HepG2 (cell line): ENCODE results near the gene STIMATE. TPM values are rescaled to one million over a fixed set of nuclear protein-coding genes. Genes with fewer than 3 reads are reported as not detected.

ENCODE experiments used
- ATAC-seq: fragments of 200-7000 bp; cut with Tn5 transposase; 3 replicates; pipeline ENCODE4 v1.9.1; 2020; ENCODE audit warnings: mild to moderate bottlenecking, moderate library complexity
- BruUV-seq: library from RNA; stranded (reverse); fragments of 400-500 nt; replicated peaks from 2 replicates; lab custom pipeline; 2021; lab: Mats Ljungman, UMichigan
- CTCF ChIA-PET: fragments of 300-600 bp; formaldehyde crosslinking; extraction: SDS; loops from one replicate; lab custom pipeline; 2021; ENCODE audit warnings: low total read pairs, inconsistent platforms, low intra/inter-chr PET ratio; lab: Yijun Ruan, JAX
- POLR2A ChIA-PET: fragments of 350-600 bp; sonication (Branson Sonifier 250); formaldehyde crosslinking; loops from one replicate; lab custom pipeline; 2020; ENCODE audit warnings: antibody characterized with exemption, inconsistent platforms; lab: Yijun Ruan, JAX
- DNase-seq: peaks from one replicate; pipeline ENCODE4 v3.0.0-alpha.2; 2015; ENCODE audit warnings: low spot score
- FAIRE-seq: peaks from 3 replicates; lab custom pipeline; 2011; peaks lifted over from hg19 to GRCh38; lab: Jason Lieb, UNC
- H2AFZ ChIP-seq: one replicate; pipeline ENCODE4 v1.6.1; 2011; ENCODE audit warnings: low read length, inconsistent platforms
- H3K27ac ChIP-seq: fragments of 300-600 bp; 3 replicates; pipeline ENCODE4 v1.8.0; 2011; ENCODE audit warnings: mixed run types, mild to moderate bottlenecking, mixed read lengths, low read length, inconsistent platforms; ENCODE audit not compliant: insufficient read depth; ENCODE audit errors: extremely low read length
- H3K27me3 ChIP-seq, 2 experiments: fragments of 200-600 bp in 1 of 2; 2 replicates in 1 of 2; 3 replicates in 1 of 2; pipeline versions ENCODE4 v1.6.0 to v1.8.0; 2011; ENCODE audit warnings: low read length in 2 of 2, mild to moderate bottlenecking in 2 of 2, moderate library complexity in 2 of 2, inconsistent platforms in 1 of 2; ENCODE audit not compliant: insufficient read depth in 2 of 2, control insufficient read depth in 1 of 2
- H3K36me3 ChIP-seq, 2 experiments: fragments of 200-600 bp in 1 of 2; replicated peaks in 1 of 2; 2 replicates in 1 of 2; 3 replicates in 1 of 2; pipeline versions ENCODE4 v1.5.1 to v1.8.0; 2011; ENCODE audit warnings: low read length in 2 of 2, inconsistent platforms in 1 of 2; ENCODE audit not compliant: insufficient read depth in 2 of 2, control insufficient read depth in 1 of 2
- H3K4me1 ChIP-seq: 2 replicates; pipeline ENCODE4 v1.5.1; 2012; ENCODE audit warnings: low read length, inconsistent platforms; ENCODE audit not compliant: insufficient read depth
- H3K4me2 ChIP-seq: 2 replicates; pipeline ENCODE4 v1.6.0; 2011; ENCODE audit warnings: low read depth, low read length, inconsistent platforms
- H3K4me3 ChIP-seq, 3 experiments: fragments of 200-600 bp in 1 of 3; sonication (generic), shearing (Covaris generic) in 1 of 3; replicated peaks in 1 of 3; 2 replicates each; pipeline ENCODE4 v1.5.1; 2011 to 2016; ENCODE audit warnings: low read length in 3 of 3, inconsistent platforms in 2 of 3, low read depth in 2 of 3, mild to moderate bottlenecking in 2 of 3, control low read depth in 1 of 3, mixed read lengths in 1 of 3; ENCODE audit not compliant: insufficient read depth in 1 of 3
- H3K79me2 ChIP-seq: one replicate; pipeline ENCODE4 v1.6.1; 2011; ENCODE audit warnings: low read length, inconsistent platforms; ENCODE audit not compliant: insufficient read depth
- H3K9ac ChIP-seq: 2 replicates; pipeline ENCODE4 v1.6.0; 2011; ENCODE audit warnings: mild to moderate bottlenecking, low read depth, low read length, inconsistent platforms; ENCODE audit not compliant: insufficient read depth
- H3K9me3 ChIP-seq: 2 replicates; pipeline ENCODE4 v1.5.1; 2012; ENCODE audit warnings: mild to moderate bottlenecking, low read length
- H4K20me1 ChIP-seq: 2 replicates; pipeline ENCODE4 v1.6.0; 2011; ENCODE audit warnings: inconsistent platforms, mild to moderate bottlenecking, low read length, moderate library complexity; ENCODE audit not compliant: insufficient read depth
- AGO1 ChIP-seq: fragments of 200-400 bp; formaldehyde crosslinking; IDR thresholded peaks from 2 replicates; pipeline ENCODE4 v1.6.1; 2017; ENCODE audit warnings: mild to moderate bottlenecking, low read depth, low read length, moderate library complexity; ENCODE audit not compliant: poor library complexity, severe bottlenecking
- HCFC1 ChIP-seq: fragments of 150-350 bp; IDR thresholded peaks from 2 replicates; pipeline ENCODE4 v1.6.1; 2014; ENCODE audit warnings: low read depth, low read length
- KAT2B ChIP-seq: fragments of 150-350 bp; IDR thresholded peaks from 2 replicates; pipeline ENCODE4 v1.6.1; 2014; ENCODE audit warnings: low read depth, low read length, borderline replicate concordance
- KAT7 ChIP-seq: IDR thresholded peaks from 2 replicates; pipeline ENCODE4 v1.6.1; 2018; ENCODE audit warnings: borderline replicate concordance, missing compliant biosample characterization
- MTF2 ChIP-seq: sonication (generic); formaldehyde crosslinking; IDR thresholded peaks from 2 replicates; pipeline ENCODE4 v1.5.0; 2020; ENCODE audit warnings: missing genetic modification reagents, borderline replicate concordance
- MYNN ChIP-seq: sonication (generic); formaldehyde crosslinking; IDR thresholded peaks from 2 replicates; pipeline ENCODE4 v1.4.0; 2020; ENCODE audit warnings: mild to moderate bottlenecking, low read depth, missing genetic modification reagents
- SMARCC2 ChIP-seq: fragments of 450-650 bp; IDR thresholded peaks from 2 replicates; pipeline ENCODE4 v1.6.1; 2017; ENCODE audit warnings: antibody characterized with exemption, mild to moderate bottlenecking
- STAT5B ChIP-seq: sonication (generic); formaldehyde crosslinking; IDR thresholded peaks from 2 replicates; pipeline ENCODE4 v1.4.0; 2020; ENCODE audit warnings: missing genetic modification reagents
- ZNF234 ChIP-seq: sonication (generic); formaldehyde crosslinking; conservative IDR thresholded peaks from 2 replicates; pipeline ENCODE4 v1.5.1; 2020; ENCODE audit warnings: mild to moderate bottlenecking, missing genetic modification reagents
- ZNF441 ChIP-seq: sonication (generic); formaldehyde crosslinking; IDR thresholded peaks from 2 replicates; pipeline ENCODE4 v1.7.0; 2021; ENCODE audit warnings: missing genetic modification reagents, borderline replicate concordance
- ZNF562 ChIP-seq: sonication (generic); formaldehyde crosslinking; IDR thresholded peaks from 2 replicates; pipeline ENCODE4 v1.8.0; 2022; ENCODE audit warnings: missing genetic modification reagents, borderline replicate concordance
- ZNF570 ChIP-seq: sonication (generic); formaldehyde crosslinking; IDR thresholded peaks from 2 replicates; pipeline ENCODE4 v1.4.0; 2020; ENCODE audit warnings: mild to moderate bottlenecking, missing genetic modification reagents, borderline replicate concordance
- ZNF773 ChIP-seq: sonication (generic); formaldehyde crosslinking; IDR thresholded peaks from 2 replicates; pipeline ENCODE4 v1.4.0; 2020; ENCODE audit warnings: missing genetic modification reagents, borderline replicate concordance
- ZNF841 ChIP-seq: sonication (generic); formaldehyde crosslinking; IDR thresholded peaks from 2 replicates; pipeline ENCODE4 v1.8.1; 2023; ENCODE audit warnings: missing genetic modification reagents, borderline replicate concordance
- WGBS: methylation state at CpG from one replicate; pipeline ENCODE4 v1.1.6; 2017; ENCODE audit warnings: low lambda C conversion rate; 5-methylcytosine and 5-hydroxymethylcytosine counted together
- in situ Hi-C: cut with HindIII; loops from 2 replicates; pipeline ENCODE4 v1.10.0; 2017; ENCODE audit warnings: low pct_unique_long_range_greater_than_20kb; ENCODE audit not compliant: extremely low pct_ligation_motif_present
- intact Hi-C: fragments of 100-400 bp; cut with micrococcal nuclease; formaldehyde crosslinking; loops from one replicate; pipeline ENCODE4 v1.10.0; 2022; ENCODE audit not compliant: unreplicated experiment
- polyA plus RNA-seq, 8 experiments: library from polyadenylated mRNA; depleted of rRNA in 3 of 8; stranded (reverse) in 7 of 8; unstranded in 1 of 8; fragments of >200 nt; fragmentation: Illumina TruSeq in 4 of 8; extraction: Trizol in 4 of 8; gene quantifications; 2 replicates each; pipeline versions ENCODE4 v1.2.1 to v1.2.3, GENCODE V29; 2011 to 2016; ENCODE audit warnings: low read depth in 4 of 8, missing spikeins in 1 of 8, mixed read lengths in 1 of 8; ENCODE audit not compliant: insufficient read depth in 1 of 8
- total RNA-seq, 5 experiments: library from RNA; depleted of rRNA; stranded (reverse); fragments of >200 nt; fragmentation: Illumina TruSeq; extraction: Trizol; gene quantifications; 2 replicates each; pipeline ENCODE4 v1.2.3, GENCODE V29; 2016; ENCODE audit warnings: low read depth in 1 of 5
- TF ChIP-seq, protein P1 (sequence below): sonication (generic); formaldehyde crosslinking; IDR thresholded peaks from 2 replicates; pipeline ENCODE4 v1.4.0; 2020; ENCODE audit warnings: missing genetic modification reagents, low read depth, mild to moderate bottlenecking, borderline replicate concordance
- TF ChIP-seq, protein P2 (sequence below): sonication (generic); IDR thresholded peaks from 2 replicates; pipeline ENCODE4 v1.6.1; 2016; ENCODE audit warnings: low read depth, borderline replicate concordance
- TF ChIP-seq, protein P3 (sequence below): sonication (generic); formaldehyde crosslinking; IDR thresholded peaks from 2 replicates; pipeline ENCODE4 v1.5.1; 2020; ENCODE audit warnings: mild to moderate bottlenecking, missing genetic modification reagents, moderate library complexity
- TF ChIP-seq, protein P4 (sequence below): sonication (generic); formaldehyde crosslinking; IDR thresholded peaks from 2 replicates; pipeline ENCODE4 v1.5.0; 2020; ENCODE audit warnings: missing genetic modification reagents
- TF ChIP-seq, protein P5 (sequence below): sonication (generic); formaldehyde crosslinking; IDR thresholded peaks from 2 replicates; pipeline ENCODE4 v1.4.0; 2020; ENCODE audit warnings: mild to moderate bottlenecking, missing genetic modification reagents

The STIMATE gene
- total and polyA plus RNA-seq, 2 of the 13 experiments (the other 11 are each of a cell fraction or from before 2014, with no cell fraction given): 5.7 to 11.7 TPM

DNA sequence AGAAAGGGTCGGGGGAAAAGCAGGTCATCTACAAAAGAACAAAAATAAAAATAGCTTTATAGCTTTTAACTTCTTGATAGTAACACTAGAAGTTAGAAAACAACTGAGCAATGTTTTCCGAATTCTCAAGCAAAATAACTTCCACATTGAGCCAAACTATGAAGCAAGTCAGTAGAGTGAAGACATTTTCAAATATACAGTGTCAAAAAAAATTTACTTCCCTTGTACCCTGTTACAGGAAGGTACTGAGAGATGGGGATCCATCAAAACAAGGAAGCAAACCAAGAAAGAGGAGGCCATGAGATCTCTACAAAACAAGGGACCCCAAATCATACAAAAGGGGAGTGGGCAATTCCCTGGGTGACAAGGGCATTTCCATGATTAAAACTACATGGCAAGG lies 26.6 kb upstream of the STIMATE start:
- H3K27ac ChIP-seq: no peak overlapping the region
- in situ Hi-C loops: no loop called here
- no peak overlapping the region for H3K4me2 ChIP-seq
- ATAC-seq (no peak), DNase-seq (no peak), FAIRE-seq (no peak)
- BruUV-seq: no TSS peak
- ChIA-PET CTCF (no interaction called here), POLR2A (no interaction called here)
- WGBS: 90% methylated on average over 2 of the region's 2 CpGs
- no peak overlapping the region for H3K9ac ChIP-seq
- no peaks in the 10 kb centered on the region for H4K20me1 ChIP-seq
- no peak overlapping the region for H2AFZ ChIP-seq
- H3K79me2 ChIP-seq: no peaks in the 10 kb centered on the region
- no peaks in the 10 kb centered on the region for H3K9me3 ChIP-seq
- intact Hi-C loops: no loop called here
- no peaks in the 10 kb centered on the region for H3K4me1 ChIP-seq
- H3K4me3 ChIP-seq: no peak overlapping the region
- no peaks in the 10 kb centered on the region for H3K27me3 ChIP-seq
- H3K36me3 ChIP-seq: peaks cover 6 to 48% of the 10 kb centered on the region in 2 experiments
- TF ChIP-seq AGO1: no peak
- no peak for TF ChIP-seq KAT7 (CRISPR knock-in tag)
- no peak for TF ChIP-seq ZNF773
- TF ChIP-seq MTF2 (CRISPR knock-in tag): no peak
- TF ChIP-seq, protein P1, sequence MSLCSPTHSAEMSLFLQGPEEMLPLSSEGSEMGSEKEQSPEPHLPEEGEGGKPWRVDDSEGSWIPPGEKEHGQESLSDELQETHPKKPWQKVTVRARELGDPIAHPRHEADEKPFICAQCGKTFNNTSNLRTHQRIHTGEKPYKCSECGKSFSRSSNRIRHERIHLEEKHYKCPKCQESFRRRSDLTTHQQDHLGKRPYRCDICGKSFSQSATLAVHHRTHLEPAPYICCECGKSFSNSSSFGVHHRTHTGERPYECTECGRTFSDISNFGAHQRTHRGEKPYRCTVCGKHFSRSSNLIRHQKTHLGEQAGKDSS: no peak
- TF ChIP-seq ZNF570: no peak
- TF ChIP-seq ZNF841: no peak
- TF ChIP-seq MYNN (CRISPR knock-in tag): no peak
- TF ChIP-seq, protein P2, sequence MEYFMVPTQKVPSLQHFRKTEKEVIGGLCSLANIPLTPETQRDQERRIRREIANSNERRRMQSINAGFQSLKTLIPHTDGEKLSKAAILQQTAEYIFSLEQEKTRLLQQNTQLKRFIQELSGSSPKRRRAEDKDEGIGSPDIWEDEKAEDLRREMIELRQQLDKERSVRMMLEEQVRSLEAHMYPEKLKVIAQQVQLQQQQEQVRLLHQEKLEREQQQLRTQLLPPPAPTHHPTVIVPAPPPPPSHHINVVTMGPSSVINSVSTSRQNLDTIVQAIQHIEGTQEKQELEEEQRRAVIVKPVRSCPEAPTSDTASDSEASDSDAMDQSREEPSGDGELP: no peak
- TF ChIP-seq ZNF562 (CRISPR knock-in tag): no peak
- no peak for TF ChIP-seq KAT2B
- TF ChIP-seq HCFC1: no peak
- TF ChIP-seq STAT5B (CRISPR knock-in tag): no peak
- TF ChIP-seq, protein P3, sequence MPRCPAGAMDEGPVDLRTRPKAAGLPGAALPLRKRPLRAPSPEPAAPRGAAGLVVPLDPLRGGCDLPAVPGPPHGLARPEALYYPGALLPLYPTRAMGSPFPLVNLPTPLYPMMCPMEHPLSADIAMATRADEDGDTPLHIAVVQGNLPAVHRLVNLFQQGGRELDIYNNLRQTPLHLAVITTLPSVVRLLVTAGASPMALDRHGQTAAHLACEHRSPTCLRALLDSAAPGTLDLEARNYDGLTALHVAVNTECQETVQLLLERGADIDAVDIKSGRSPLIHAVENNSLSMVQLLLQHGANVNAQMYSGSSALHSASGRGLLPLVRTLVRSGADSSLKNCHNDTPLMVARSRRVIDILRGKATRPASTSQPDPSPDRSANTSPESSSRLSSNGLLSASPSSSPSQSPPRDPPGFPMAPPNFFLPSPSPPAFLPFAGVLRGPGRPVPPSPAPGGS (CRISPR knock-in tag): no peak
- no peak for TF ChIP-seq SMARCC2
- TF ChIP-seq, protein P4, sequence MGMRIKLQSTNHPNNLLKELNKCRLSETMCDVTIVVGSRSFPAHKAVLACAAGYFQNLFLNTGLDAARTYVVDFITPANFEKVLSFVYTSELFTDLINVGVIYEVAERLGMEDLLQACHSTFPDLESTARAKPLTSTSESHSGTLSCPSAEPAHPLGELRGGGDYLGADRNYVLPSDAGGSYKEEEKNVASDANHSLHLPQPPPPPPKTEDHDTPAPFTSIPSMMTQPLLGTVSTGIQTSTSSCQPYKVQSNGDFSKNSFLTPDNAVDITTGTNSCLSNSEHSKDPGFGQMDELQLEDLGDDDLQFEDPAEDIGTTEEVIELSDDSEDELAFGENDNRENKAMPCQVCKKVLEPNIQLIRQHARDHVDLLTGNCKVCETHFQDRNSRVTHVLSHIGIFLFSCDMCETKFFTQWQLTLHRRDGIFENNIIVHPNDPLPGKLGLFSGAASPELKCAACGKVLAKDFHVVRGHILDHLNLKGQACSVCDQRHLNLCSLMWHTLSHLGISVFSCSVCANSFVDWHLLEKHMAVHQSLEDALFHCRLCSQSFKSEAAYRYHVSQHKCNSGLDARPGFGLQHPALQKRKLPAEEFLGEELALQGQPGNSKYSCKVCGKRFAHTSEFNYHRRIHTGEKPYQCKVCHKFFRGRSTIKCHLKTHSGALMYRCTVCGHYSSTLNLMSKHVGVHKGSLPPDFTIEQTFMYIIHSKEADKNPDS (CRISPR knock-in tag): no peak
- TF ChIP-seq ZNF234 (CRISPR knock-in tag): no peak
- TF ChIP-seq, protein P5, sequence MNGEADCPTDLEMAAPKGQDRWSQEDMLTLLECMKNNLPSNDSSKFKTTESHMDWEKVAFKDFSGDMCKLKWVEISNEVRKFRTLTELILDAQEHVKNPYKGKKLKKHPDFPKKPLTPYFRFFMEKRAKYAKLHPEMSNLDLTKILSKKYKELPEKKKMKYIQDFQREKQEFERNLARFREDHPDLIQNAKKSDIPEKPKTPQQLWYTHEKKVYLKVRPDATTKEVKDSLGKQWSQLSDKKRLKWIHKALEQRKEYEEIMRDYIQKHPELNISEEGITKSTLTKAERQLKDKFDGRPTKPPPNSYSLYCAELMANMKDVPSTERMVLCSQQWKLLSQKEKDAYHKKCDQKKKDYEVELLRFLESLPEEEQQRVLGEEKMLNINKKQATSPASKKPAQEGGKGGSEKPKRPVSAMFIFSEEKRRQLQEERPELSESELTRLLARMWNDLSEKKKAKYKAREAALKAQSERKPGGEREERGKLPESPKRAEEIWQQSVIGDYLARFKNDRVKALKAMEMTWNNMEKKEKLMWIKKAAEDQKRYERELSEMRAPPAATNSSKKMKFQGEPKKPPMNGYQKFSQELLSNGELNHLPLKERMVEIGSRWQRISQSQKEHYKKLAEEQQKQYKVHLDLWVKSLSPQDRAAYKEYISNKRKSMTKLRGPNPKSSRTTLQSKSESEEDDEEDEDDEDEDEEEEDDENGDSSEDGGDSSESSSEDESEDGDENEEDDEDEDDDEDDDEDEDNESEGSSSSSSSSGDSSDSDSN (CRISPR knock-in tag): no peak
- no peak for TF ChIP-seq ZNF441 (CRISPR knock-in tag)
